GM21515 (cell line): Measurements from ENCODE around the gene MAN1B1.

Experiments used
- ATAC-seq: cut with Tn5 transposase; IDR thresholded peaks from one replicate; pipeline ENCODE4 v1.9.1; 2021; ENCODE audit not compliant: unreplicated experiment

MAN1B1 gene

GRCh38 chr9:137084526-137084925 is 2.3 kb upstream of the MAN1B1 start:
- no peak for ATAC-seq

- ATAC-seq, result peak; percentile 15
These were observed 760 bp upstream of the MAN1B1 start for GRCh38 chr9:137085920-137086530.

- ATAC-seq, result peak; percentile 3
These were observed 682 bp downstream of the MAN1B1 start for GRCh38 chr9:137087409-137087925.

- ATAC-seq, result no peak
These were observed 1.3 kb downstream of the MAN1B1 start for GRCh38 chr9:137088121-137088520.

- ATAC-seq, result no peak
These were observed 2.6 kb downstream of the MAN1B1 start for GRCh38 chr9:137089232-137089947.

GRCh38 chr9:137095664-137096517 is 9.1 kb downstream of the MAN1B1 start:
- peak; percentile 67 for ATAC-seq

GRCh38 chr9:137096785-137097546 is 10.2 kb downstream of the MAN1B1 start:
- no peak for ATAC-seq

- ATAC-seq, result no peak
These were observed 11.1 kb downstream of the MAN1B1 start for GRCh38 chr9:137097761-137098462.

- ATAC-seq, result no peak
These were observed 12.4 kb downstream of the MAN1B1 start for GRCh38 chr9:137099231-137099630.

GRCh38 chr9:137103206-137103999 is 16.6 kb downstream of the MAN1B1 start:
- ATAC-seq, result no peak

- ATAC-seq, result no peak
These were observed 19.3 kb downstream of the MAN1B1 start for GRCh38 chr9:137105814-137106661.

- ATAC-seq, result no peak
These were observed 20.0 kb downstream of the MAN1B1 start for GRCh38 chr9:137106662-137107250.

- no peak for ATAC-seq
These were observed 20.6 kb downstream of the MAN1B1 start for GRCh38 chr9:137107312-137107921.

GRCh38 chr9:137107982-137108381 is 21.2 kb downstream of the MAN1B1 start:
- ATAC-seq, result no peak

GRCh38 chr9:137108608-137109249 is 21.9 kb downstream of the MAN1B1 start:
- no peak for ATAC-seq

GRCh38 chr9:137109250-137110146 is 22.7 kb downstream of the MAN1B1 start:
- ATAC-seq, result no peak
